ENCODE results near the gene MIX23.

Gene MIX23

DNA sequence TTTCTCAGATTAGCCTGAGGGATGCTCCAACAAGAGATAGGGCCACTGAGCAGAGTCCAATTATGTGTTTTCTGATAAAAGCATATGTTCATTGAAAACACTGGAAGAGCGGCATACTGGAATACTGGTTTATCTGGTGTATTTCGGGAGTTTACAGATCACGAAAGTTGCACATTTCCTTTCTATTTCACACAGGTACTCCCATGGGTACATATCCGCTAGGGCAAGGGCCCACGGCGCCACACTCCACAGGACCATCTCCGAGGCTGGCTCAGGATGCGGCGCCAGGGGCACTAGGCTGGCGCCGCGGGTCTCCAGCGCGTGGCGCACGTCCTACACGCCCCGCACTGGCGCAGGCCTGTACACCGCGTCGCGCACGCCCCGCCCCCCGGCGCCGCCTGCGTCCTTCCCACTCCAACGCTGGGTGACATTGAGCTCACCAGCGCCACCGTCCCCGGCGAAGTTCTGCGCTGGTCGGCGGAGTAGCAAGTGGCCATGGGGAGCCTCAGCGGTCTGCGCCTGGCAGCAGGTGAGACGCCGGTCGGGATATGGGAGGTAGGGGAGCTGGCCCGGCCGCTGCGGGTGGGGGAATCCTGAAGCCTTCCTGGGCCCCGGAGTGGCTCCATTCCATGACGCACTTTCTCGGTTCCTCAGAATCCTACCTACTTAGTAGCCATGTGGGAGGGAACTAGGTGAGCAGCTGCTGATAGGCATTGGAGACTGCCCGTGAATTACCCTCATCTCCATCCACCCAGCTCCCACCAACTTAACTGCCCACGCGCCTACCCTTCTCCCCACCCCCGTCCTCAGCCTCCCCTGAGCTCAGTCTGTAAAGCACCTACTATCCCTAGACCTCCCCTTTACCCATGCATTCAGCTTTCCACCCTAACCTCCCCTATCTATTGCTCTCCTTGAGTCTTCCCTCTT lies 1.0 kb upstream of the MIX23 start, which contains the start of gene FAM162A (continued):
- TF ChIP-seq ZNF335 (tag by site-specific recombination; conservative IDR thresholded peaks at IDR 0.05): peak; percentile 81
- TF ChIP-seq KLF9 (tag by site-specific recombination; IDR thresholded peaks at IDR 0.05; ENCODE audit: low read depth): peak; percentile 85
- peak; percentile 97 for TF ChIP-seq ZNF600 (tag by site-specific recombination; IDR thresholded peaks at IDR 0.05)
- peak; percentile 94 for TF ChIP-seq CTCF (tag by site-specific recombination; IDR thresholded peaks at IDR 0.05)
- TF ChIP-seq ZNF76 (tag by site-specific recombination; IDR thresholded peaks at IDR 0.05; ENCODE audit: borderline replicate concordance, low read depth): peak; percentile 54; the same call in 1 of the 2 replicates
- no peak for TF ChIP-seq ZNF223 (tag by site-specific recombination; IDR thresholded peaks at IDR 0.05)
- TF ChIP-seq ZBTB26 (tag by site-specific recombination; optimal IDR thresholded peaks at IDR 0.05): peak; percentile 78
- no peak for TF ChIP-seq ZNF624 (tag by site-specific recombination; IDR thresholded peaks at IDR 0.05)
- peak; percentile 35; the same call in 1 of the 2 replicates for TF ChIP-seq ZNF2 (tag by site-specific recombination; IDR thresholded peaks at IDR 0.05)
- TF ChIP-seq, protein P1, sequence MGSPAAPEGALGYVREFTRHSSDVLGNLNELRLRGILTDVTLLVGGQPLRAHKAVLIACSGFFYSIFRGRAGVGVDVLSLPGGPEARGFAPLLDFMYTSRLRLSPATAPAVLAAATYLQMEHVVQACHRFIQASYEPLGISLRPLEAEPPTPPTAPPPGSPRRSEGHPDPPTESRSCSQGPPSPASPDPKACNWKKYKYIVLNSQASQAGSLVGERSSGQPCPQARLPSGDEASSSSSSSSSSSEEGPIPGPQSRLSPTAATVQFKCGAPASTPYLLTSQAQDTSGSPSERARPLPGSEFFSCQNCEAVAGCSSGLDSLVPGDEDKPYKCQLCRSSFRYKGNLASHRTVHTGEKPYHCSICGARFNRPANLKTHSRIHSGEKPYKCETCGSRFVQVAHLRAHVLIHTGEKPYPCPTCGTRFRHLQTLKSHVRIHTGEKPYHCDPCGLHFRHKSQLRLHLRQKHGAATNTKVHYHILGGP (tag by site-specific recombination; IDR thresholded peaks at IDR 0.05): no peak
- TF ChIP-seq ZNF785 (tag by site-specific recombination; IDR thresholded peaks at IDR 0.05): no peak
- peak; percentile 72; the same call in 1 of the 2 replicates for TF ChIP-seq ZNF394 (tag by site-specific recombination; IDR thresholded peaks at IDR 0.05; ENCODE audit: borderline replicate concordance)
- TF ChIP-seq, protein P2, sequence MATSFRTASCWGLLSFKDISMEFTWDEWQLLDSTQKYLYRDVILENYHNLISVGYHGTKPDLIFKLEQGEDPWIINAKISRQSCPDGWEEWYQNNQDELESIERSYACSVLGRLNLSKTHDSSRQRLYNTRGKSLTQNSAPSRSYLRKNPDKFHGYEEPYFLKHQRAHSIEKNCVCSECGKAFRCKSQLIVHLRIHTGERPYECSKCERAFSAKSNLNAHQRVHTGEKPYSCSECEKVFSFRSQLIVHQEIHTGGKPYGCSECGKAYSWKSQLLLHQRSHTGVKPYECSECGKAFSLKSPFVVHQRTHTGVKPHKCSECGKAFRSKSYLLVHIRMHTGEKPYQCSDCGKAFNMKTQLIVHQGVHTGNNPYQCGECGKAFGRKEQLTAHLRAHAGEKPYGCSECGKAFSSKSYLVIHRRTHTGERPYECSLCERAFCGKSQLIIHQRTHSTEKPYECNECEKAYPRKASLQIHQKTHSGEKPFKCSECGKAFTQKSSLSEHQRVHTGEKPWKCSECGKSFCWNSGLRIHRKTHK (tag by site-specific recombination; IDR thresholded peaks at IDR 0.05): no peak
- peak; percentile 59 for TF ChIP-seq ZNF629 (tag by site-specific recombination; IDR thresholded peaks at IDR 0.05)
- TF ChIP-seq ZNF341 (tag by site-specific recombination; IDR thresholded peaks at IDR 0.05; ENCODE audit: low read depth): 0 out of 2 replicates have a peak, but pooled peaks have one; percentile 3
- no peak for TF ChIP-seq ZSCAN16 (tag by site-specific recombination; IDR thresholded peaks at IDR 0.05)
- 0 out of 2 replicates have a peak, but pooled peaks have one; percentile 30 for TF ChIP-seq ZNF391 (tag by site-specific recombination; IDR thresholded peaks at IDR 0.05; ENCODE audit: borderline replicate concordance, low read depth)
- 0 out of 2 replicates have a peak, but pooled peaks have one; percentile 26 for TF ChIP-seq ZNF324 (tag by site-specific recombination; IDR thresholded peaks at IDR 0.05)
- TF ChIP-seq ZBTB7A (tag by site-specific recombination; IDR thresholded peaks at IDR 0.05; ENCODE audit: low read depth): no peak
- TF ChIP-seq ZBTB1 (tag by site-specific recombination; IDR thresholded peaks at IDR 0.05): peak; percentile 69; the same call in 1 of the 2 replicates
- TF ChIP-seq SCRT2 (tag by site-specific recombination; IDR thresholded peaks at IDR 0.05): 0 out of 2 replicates have a peak, but pooled peaks have one; percentile 11
- TF ChIP-seq HIC1 (tag by site-specific recombination; IDR thresholded peaks at IDR 0.05): peak; percentile 89
- peak; percentile 90 for TF ChIP-seq ZFHX2 (tag by site-specific recombination; conservative IDR thresholded peaks at IDR 0.05)
- no peak for TF ChIP-seq ZNF274 (IDR thresholded peaks at IDR 0.05; ENCODE audit: low read length)
- no peak for TF ChIP-seq ZNF274 (tag by site-specific recombination; IDR thresholded peaks at IDR 0.05; ENCODE audit: borderline replicate concordance)
- TF ChIP-seq KLF17 (tag by site-specific recombination; IDR thresholded peaks at IDR 0.05): 0 out of 2 replicates have a peak, but pooled peaks have one; percentile 37
- TF ChIP-seq ZBTB48 (tag by site-specific recombination; IDR thresholded peaks at IDR 0.05): peak; percentile 75
- TF ChIP-seq, protein P3, sequence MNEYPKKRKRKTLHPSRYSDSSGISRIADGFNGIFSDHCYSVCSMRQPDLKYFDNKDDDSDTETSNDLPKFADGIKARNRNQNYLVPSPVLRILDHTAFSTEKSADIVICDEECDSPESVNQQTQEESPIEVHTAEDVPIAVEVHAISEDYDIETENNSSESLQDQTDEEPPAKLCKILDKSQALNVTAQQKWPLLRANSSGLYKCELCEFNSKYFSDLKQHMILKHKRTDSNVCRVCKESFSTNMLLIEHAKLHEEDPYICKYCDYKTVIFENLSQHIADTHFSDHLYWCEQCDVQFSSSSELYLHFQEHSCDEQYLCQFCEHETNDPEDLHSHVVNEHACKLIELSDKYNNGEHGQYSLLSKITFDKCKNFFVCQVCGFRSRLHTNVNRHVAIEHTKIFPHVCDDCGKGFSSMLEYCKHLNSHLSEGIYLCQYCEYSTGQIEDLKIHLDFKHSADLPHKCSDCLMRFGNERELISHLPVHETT (tag by site-specific recombination; IDR thresholded peaks at IDR 0.05): no peak
